Left ventricle myocardium inferior (tissue), 1 donor: ENCODE data around the gene NAT9. TPM values are rescaled to one million over a fixed set of nuclear protein-coding genes. Genes with fewer than 3 reads are reported as not detected.

Experiments used
- DNase-seq: peaks from one replicate; pipeline ENCODE4 v3.0.0-alpha.2; 2020
- H3K27ac ChIP-seq: fragments of 200-600 bp; replicated peaks from 2 replicates; pipeline ENCODE4 v1.8.0; 2021
- H3K27me3 ChIP-seq: fragments of 200-600 bp; 2 replicates; pipeline ENCODE4 v1.8.0; 2021; ENCODE audit warnings: low read depth
- H3K36me3 ChIP-seq: fragments of 200-600 bp; 2 replicates; pipeline ENCODE4 v1.8.0; 2021
- H3K4me1 ChIP-seq: fragments of 200-600 bp; 2 replicates; pipeline ENCODE4 v1.8.0; 2021
- H3K4me3 ChIP-seq: fragments of 200-600 bp; 2 replicates; pipeline ENCODE4 v1.8.0; 2021; ENCODE audit warnings: mild to moderate bottlenecking, moderate library complexity
- H3K9me3 ChIP-seq: fragments of 200-600 bp; replicated peaks from 2 replicates; pipeline ENCODE4 v1.8.0; 2021
- CTCF ChIP-seq: fragments of 200-600 bp; IDR thresholded peaks from 2 replicates; pipeline ENCODE4 v1.8.0; 2021; ENCODE audit warnings: antibody characterized with exemption, mild to moderate bottlenecking, borderline replicate concordance
- intact Hi-C: fragments of 100-400 bp; cut with micrococcal nuclease; formaldehyde crosslinking; loops from one replicate; pipeline ENCODE4 v1.11.0; 2022
- total RNA-seq: library from RNA; stranded (reverse); fragmentation: NEBNext Ultra II Directional; extraction: Animal tissue kit (Norgen Biotek cat#: 25700); gene quantifications from one replicate; pipeline ENCODE4 v1.2.1, GENCODE V29; 2021
- donor health status: DM: no; HTN: yes; CAD: no; lungs with severe emphysema.

NAT9 gene
- total RNA-seq, 1 donor from 2014 or later = 18.6 TPM

GRCh38 chr17:74767111-74767516 lies 9.0 kb downstream of the NAT9 start:
- Histone ChIP-seq H3K36me3 (peaks cover 14% of the 10 kb centered on the region), H3K4me1 (peaks cover 73% of the 10 kb centered on the region), H3K27me3 (no peaks in the 10 kb centered on the region), H3K4me3 (no peak overlapping the region), H3K27ac (peak overlapping the region; percentile 89), H3K9me3 (no peaks in the 10 kb centered on the region)
- intact Hi-C loops = no loop called here
- no peak for TF ChIP-seq CTCF
- no peak for DNase-seq

GRCh38 chr17:74766413-74766812 lies 9.7 kb downstream of the NAT9 start:
- H3K36me3 ChIP-seq = peaks cover 7% of the 10 kb centered on the region

GRCh38 chr17:74764751-74765286 lies 11.3 kb downstream of the NAT9 start:
- H3K36me3 ChIP-seq = no peaks in the 10 kb centered on the region
- intact Hi-C loops = no loop called here
- TF ChIP-seq CTCF = no peak
- H3K27ac ChIP-seq = peak overlapping the region; percentile 27
- no peaks in the 10 kb centered on the region for H3K27me3 ChIP-seq
- no peak overlapping the region for H3K4me3 ChIP-seq
- H3K9me3 ChIP-seq = no peaks in the 10 kb centered on the region
- no peak for DNase-seq
- peaks cover 85% of the 10 kb centered on the region for H3K4me1 ChIP-seq

More at GRCh38 chr17:74766413-74766812, 9.7 kb downstream of the NAT9 start:
- Histone ChIP-seq H3K4me3 (no peak overlapping the region), H3K4me1 (peaks cover 80% of the 10 kb centered on the region), H3K27ac (peak overlapping the region; percentile 89), H3K27me3 (no peaks in the 10 kb centered on the region), H3K9me3 (no peaks in the 10 kb centered on the region)
- no peak for TF ChIP-seq CTCF
- no peak for DNase-seq
- intact Hi-C loops = no loop called here

DNA sequence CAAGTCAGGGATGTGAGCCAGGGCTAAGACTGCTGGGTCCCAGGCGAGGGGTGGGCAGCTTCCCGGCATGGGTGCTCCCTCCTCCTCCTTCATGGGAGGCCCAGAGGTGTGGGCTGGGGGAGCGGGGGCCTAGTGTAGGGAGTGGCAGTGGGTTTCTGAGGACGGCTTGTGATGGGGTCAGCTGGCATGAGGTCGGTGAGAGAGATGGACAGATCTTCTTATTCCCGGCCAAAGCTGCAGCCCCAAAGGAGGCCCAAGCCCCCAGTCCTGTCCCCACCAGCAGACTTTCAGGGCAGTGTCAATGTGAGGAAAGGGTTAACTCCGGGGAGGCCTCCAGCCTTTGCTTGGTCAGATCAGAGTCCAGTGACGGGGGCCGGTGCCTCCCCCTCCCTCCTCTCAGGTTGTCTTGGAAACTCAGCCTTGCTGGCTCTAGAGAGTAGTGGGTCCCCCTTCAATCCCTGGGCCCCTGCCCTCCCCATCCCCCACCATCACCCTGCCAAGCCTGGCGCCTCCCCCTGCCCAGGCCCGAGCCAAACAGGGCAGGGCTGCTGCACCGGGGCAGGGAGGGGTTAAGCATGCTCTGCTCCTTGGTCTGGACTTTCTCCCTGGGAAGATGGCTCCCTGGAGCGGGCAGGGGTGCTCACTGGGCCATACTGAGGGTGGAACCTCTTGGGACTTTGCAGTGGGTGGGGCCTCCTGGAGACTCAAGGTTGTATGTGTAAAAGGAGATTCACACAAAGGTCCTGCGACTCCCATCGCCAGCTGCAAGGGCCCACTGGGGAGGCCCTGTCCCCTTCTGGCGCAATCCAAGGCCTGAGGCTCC lies 12.4 kb downstream of the NAT9 start:
- Histone ChIP-seq H3K36me3 (no peaks in the 10 kb centered on the region), H3K27me3 (no peaks in the 10 kb centered on the region), H3K4me3 (no peak overlapping the region), H3K9me3 (no peaks in the 10 kb centered on the region), H3K4me1 (peaks cover 85% of the 10 kb centered on the region), H3K27ac (peak overlapping the region; percentile 78)
- TF ChIP-seq CTCF = no peak
- intact Hi-C loops = no loop called here
- DNase-seq = no peak

- DNase-seq = no peak
- no peaks in the 10 kb centered on the region for H3K9me3 ChIP-seq
Observed at GRCh38 chr17:74761931-74762330, 14.2 kb downstream of the NAT9 start.

More at GRCh38 chr17:74761931-74762330, 14.2 kb downstream of the NAT9 start:
- H3K27me3 ChIP-seq = no peaks in the 10 kb centered on the region
- no peaks in the 10 kb centered on the region for H3K36me3 ChIP-seq
- intact Hi-C loops = no loop called here
- peaks cover 85% of the 10 kb centered on the region for H3K4me1 ChIP-seq
- peak overlapping the region; percentile 78 for H3K27ac ChIP-seq
- TF ChIP-seq CTCF = no peak
- H3K4me3 ChIP-seq = no peak overlapping the region
